GM12878 (cell line): ENCODE measurements around the gene MRPL50. TPM values are rescaled to one million over a fixed set of nuclear protein-coding genes. Genes with fewer than 3 reads are reported as not detected.

Experiments
- ATAC-seq: fragments of 200-7000 bp; cut with Tn5 transposase; 3 replicates; pipeline ENCODE4 v1.9.1; 2020; ENCODE audit warnings: mild to moderate bottlenecking, moderate library complexity
- BruUV-seq: library from RNA; stranded (reverse); fragments of 400-500 nt; replicated peaks from 2 replicates; lab custom pipeline; 2021; lab: Mats Ljungman, UMichigan
- CTCF ChIA-PET: fragments of 300-600 bp; sonication (Branson Sonifier 250); formaldehyde crosslinking; extraction: SDS; loops from one replicate; lab custom pipeline; 2021; ENCODE audit warnings: inconsistent platforms; lab: Yijun Ruan, JAX
- POLR2A ChIA-PET: fragments of 350-600 bp; formaldehyde crosslinking; extraction: SDS; loops from one replicate; lab custom pipeline; 2021; ENCODE audit warnings: inconsistent platforms; lab: Charles Lee
- RAD21 ChIA-PET: fragments of 300-600 bp; sonication (Branson Sonifier 250); formaldehyde crosslinking; loops from one replicate; lab custom pipeline; 2023; ENCODE audit warnings: antibody characterized with exemption; ENCODE audit not compliant: unreplicated experiment; lab: Charles Lee
- SMC1A ChIA-PET: fragments of 300-600 bp; sonication (Branson Sonifier 250); formaldehyde crosslinking; loops from one replicate; lab custom pipeline; 2023; ENCODE audit not compliant: unreplicated experiment, uncharacterized antibody; lab: Charles Lee
- DNase-seq: peaks from one replicate; pipeline ENCODE4 v3.0.0-alpha.2; 2011; ENCODE audit warnings: low read depth, low spot score
- FAIRE-seq: peaks from 3 replicates; lab custom pipeline; 2011; peaks lifted over from hg19 to GRCh38; lab: Jason Lieb, UNC
- H2AFZ ChIP-seq: 2 replicates; pipeline ENCODE4 v1.6.0; 2011; ENCODE audit warnings: low read depth, low read length, control low read depth; ENCODE audit not compliant: control insufficient read depth
- H3K27ac ChIP-seq: 2 replicates; pipeline ENCODE4 v1.5.1; 2011; ENCODE audit warnings: control low read depth; ENCODE audit not compliant: control insufficient read depth, insufficient read depth
- H3K27me3 ChIP-seq, 2 experiments: replicated peaks in 1 of 2; 2 replicates each; pipeline versions ENCODE4 v1.6.0 to v1.6.1; 2011; ENCODE audit warnings: low read length in 1 of 2; ENCODE audit not compliant: control insufficient read depth in 2 of 2, insufficient read depth in 2 of 2
- H3K36me3 ChIP-seq, 2 experiments: 2 replicates each; pipeline ENCODE4 v1.5.1; 2011; ENCODE audit warnings: low read length in 1 of 2; ENCODE audit not compliant: control insufficient read depth in 2 of 2, insufficient read depth in 2 of 2
- H3K4me1 ChIP-seq: 2 replicates; pipeline ENCODE4 v1.6.1; 2011; ENCODE audit warnings: mild to moderate bottlenecking, low read length, moderate library complexity, mixed read lengths; ENCODE audit not compliant: control insufficient read depth, insufficient read depth
- H3K4me2 ChIP-seq: 2 replicates; pipeline ENCODE4 v1.6.0; 2011; ENCODE audit warnings: control low read depth; ENCODE audit not compliant: control insufficient read depth, insufficient read depth
- H3K4me3 ChIP-seq: fragments of 200-600 bp; sonication (generic); 2 replicates; pipeline ENCODE4 v1.5.1; 2016
- H3K79me2 ChIP-seq: 2 replicates; pipeline ENCODE4 v1.6.0; 2011; ENCODE audit warnings: low read length; ENCODE audit not compliant: control insufficient read depth, insufficient read depth
- H3K9ac ChIP-seq: 2 replicates; pipeline ENCODE4 v1.8.0; 2011; ENCODE audit warnings: low read length, control low read depth, mixed read lengths; ENCODE audit not compliant: control insufficient read depth, insufficient read depth
- H3K9me3 ChIP-seq: replicated peaks from 3 replicates; pipeline ENCODE4 v1.5.1; 2011; ENCODE audit warnings: mild to moderate bottlenecking, low read length; ENCODE audit not compliant: control insufficient read depth, insufficient read depth
- H4K20me1 ChIP-seq: 2 replicates; pipeline ENCODE4 v1.6.0; 2011; ENCODE audit not compliant: control insufficient read depth, insufficient read depth
- CREM ChIP-seq: IDR thresholded peaks from 2 replicates; pipeline ENCODE4 v1.6.1; 2014; ENCODE audit warnings: antibody characterized with exemption, low read depth
- EP300 ChIP-seq, 2 experiments: fragments of 150-350 bp in 1 of 2; IDR thresholded peaks; 2 replicates each; pipeline ENCODE4 v1.6.1; 2011 to 2012; ENCODE audit warnings: low read depth in 2 of 2, low read length in 2 of 2, borderline replicate concordance in 1 of 2, improper control_type of control experiment in 1 of 2, inconsistent platforms in 1 of 2; ENCODE audit not compliant: control insufficient read depth in 1 of 2
- FOS ChIP-seq: IDR thresholded peaks from 3 replicates; pipeline ENCODE4 v1.6.1; 2011; ENCODE audit warnings: borderline replicate concordance; ENCODE audit not compliant: insufficient read length; ENCODE audit errors: extremely low read depth
- FOXK2 ChIP-seq: fragments of 450-650 bp; IDR thresholded peaks from 2 replicates; pipeline ENCODE4 v1.6.1; 2017; ENCODE audit warnings: mild to moderate bottlenecking, moderate library complexity
- HCFC1 ChIP-seq: fragments of 150-350 bp; IDR thresholded peaks from 2 replicates; pipeline ENCODE4 v1.6.1; 2014; ENCODE audit warnings: low read length
- HDAC6 ChIP-seq: fragments of 200-600 bp; sonication (generic); IDR thresholded peaks from one replicate; pipeline ENCODE4 v1.8.0; 2017; ENCODE audit warnings: antibody characterized with exemption; ENCODE audit not compliant: unreplicated experiment
- WGBS: methylation state at CpG from one replicate; pipeline ENCODE4 v1.1.6; 2016; ENCODE audit warnings: low lambda C conversion rate; ENCODE audit not compliant: insufficient replicate concordance, insufficient coverage; ENCODE audit errors: missing lambda C conversion rate; 5-methylcytosine and 5-hydroxymethylcytosine counted together
- in situ Hi-C: fragments of 300-500 bp; cut with MboI; formaldehyde crosslinking; loops from 9 replicates; pipeline ENCODE4 v1.14.3; 2018; ENCODE audit warnings: mixed read lengths
- intact Hi-C: fragments of 100-400 bp; cut with micrococcal nuclease; formaldehyde crosslinking; loops from one replicate; pipeline ENCODE4 v1.14.2; 2022; ENCODE audit not compliant: unreplicated experiment
- polyA plus RNA-seq, 11 experiments: library from polyadenylated mRNA; depleted of rRNA in 4 of 11; unstranded in 6 of 11; stranded (reverse) in 5 of 11; fragments of >200 nt; fragmentation: Nextera tagmentation in 4 of 11; fragmentation: Illumina TruSeq in 1 of 11; extraction: Ambion mirVana in 4 of 11; extraction: Trizol in 1 of 11; gene quantifications; 1 replicate in 1 of 11; 2 replicates in 10 of 11; pipeline versions ENCODE4 v1.2.1 to v1.2.3, GENCODE V29; 2011 to 2016; ENCODE audit warnings: inconsistent platforms in 2 of 11, missing spikeins in 2 of 11, low read depth in 1 of 11
- total RNA-seq, 4 experiments: library from RNA; depleted of rRNA in 3 of 4; stranded (reverse); fragments of >200 nt in 3 of 4; fragmentation: Illumina TruSeq in 1 of 4; extraction: Trizol in 1 of 4; gene quantifications; 2 replicates each; pipeline versions ENCODE4 v1.2.1 to v1.2.3, GENCODE V29; 2013 to 2021
- TF ChIP-seq, protein P1 (sequence below): IDR thresholded peaks from 2 replicates; pipeline ENCODE4 v1.6.1; 2012; ENCODE audit warnings: improper control_type of control experiment, low read depth, low read length; ENCODE audit not compliant: insufficient replicate concordance

The MRPL50 gene
- total and polyA plus RNA-seq, 10 of the 15 experiments (the other 5 are each of a cell fraction or from before 2014, with no cell fraction given) = 12.8 to 79.4 (median 27.9) TPM

DNA sequence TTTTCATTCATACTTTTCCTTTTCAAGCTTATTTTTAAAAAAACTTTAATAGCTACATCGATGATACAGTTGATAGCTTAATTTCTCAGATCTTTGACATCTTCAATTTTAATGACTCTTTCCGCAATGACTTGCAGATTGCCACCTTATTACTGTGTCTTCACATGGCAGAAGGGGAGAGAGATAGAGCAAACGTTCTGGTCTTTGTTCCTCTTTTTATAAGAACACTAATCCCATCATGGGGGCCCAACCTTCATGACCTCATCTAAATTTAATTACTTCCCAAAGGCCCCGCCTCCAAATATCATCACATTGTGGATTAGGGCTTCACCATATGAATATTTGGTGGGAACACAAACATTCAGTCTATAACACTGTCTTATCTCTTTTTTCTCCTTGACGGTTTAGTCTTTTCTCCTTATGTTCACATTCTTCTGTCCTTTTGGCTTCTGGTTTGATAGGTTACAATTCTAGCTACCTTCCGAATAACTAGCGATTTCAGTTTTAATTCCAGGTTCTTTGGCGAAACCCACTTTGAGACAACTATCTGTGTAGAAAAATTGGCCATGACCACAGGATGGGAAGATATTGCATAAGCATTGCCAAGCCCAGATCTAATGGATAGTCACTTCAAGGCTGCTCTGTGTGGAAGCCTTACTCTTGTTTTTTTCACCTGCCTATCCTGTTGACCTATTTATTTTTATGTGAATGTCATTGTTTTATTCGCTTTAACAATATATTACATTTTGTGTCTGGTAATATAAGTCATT, 5.3 kb upstream of the MRPL50 start:
- no peaks in the 10 kb centered on the region for H3K27me3 ChIP-seq
- H3K36me3 ChIP-seq = peaks cover 5 to 54% of the 10 kb centered on the region in 2 experiments
- ChIA-PET RAD21 (interaction anchor here (0.9 kb wide), 1 partner anchor 55 kb away, joined by 3 read pairs; no protein-coding TSS in a partner anchor), CTCF (interaction anchor here (0.8 to 1.6 kb wide), 5 partner anchors 11 to 94 kb away, joined by 3 to 10 read pairs (median 3); no protein-coding TSS in a partner anchor), SMC1A (interaction anchor here (0.8 to 1.9 kb wide), 7 partner anchors 14 to 48 kb away, joined by 3 to 5 read pairs (median 4); no protein-coding TSS in a partner anchor), POLR2A (interaction anchor here (1.2 kb wide), 1 partner anchor 23 kb away, joined by 3 read pairs; no protein-coding TSS in a partner anchor)
- intact Hi-C loops (no loop called here), in situ Hi-C loops (no loop called here)
- H3K4me3 ChIP-seq = no peak overlapping the region
- H2AFZ ChIP-seq = no peak overlapping the region
- no peaks in the 10 kb centered on the region for H4K20me1 ChIP-seq
- WGBS = 94% methylated on average over 9 of the region's 9 CpGs
- peaks cover 32% of the 10 kb centered on the region for H3K9me3 ChIP-seq
- H3K79me2 ChIP-seq = peaks cover 23% of the 10 kb centered on the region
- no peak overlapping the region for H3K27ac ChIP-seq
- ATAC-seq (no peak), DNase-seq (no peak), FAIRE-seq (no peak)
- no peak for TF ChIP-seq CREM
- no peak for TF ChIP-seq EP300 (IDR thresholded peaks at IDR 0.05; ENCODE audit: borderline replicate concordance in 1 of 2, control insufficient read depth in 1 of 2, low read depth in 2 of 2, low read length in 2 of 2)
- no peak for TF ChIP-seq HCFC1
- H3K9ac ChIP-seq = no peak overlapping the region
- 0 out of 2 replicates have a peak, but pooled peaks cover 3% of the 10 kb centered on the region for H3K4me1 ChIP-seq
- no peak overlapping the region for H3K4me2 ChIP-seq
- no TSS peak for BruUV-seq

DNA sequence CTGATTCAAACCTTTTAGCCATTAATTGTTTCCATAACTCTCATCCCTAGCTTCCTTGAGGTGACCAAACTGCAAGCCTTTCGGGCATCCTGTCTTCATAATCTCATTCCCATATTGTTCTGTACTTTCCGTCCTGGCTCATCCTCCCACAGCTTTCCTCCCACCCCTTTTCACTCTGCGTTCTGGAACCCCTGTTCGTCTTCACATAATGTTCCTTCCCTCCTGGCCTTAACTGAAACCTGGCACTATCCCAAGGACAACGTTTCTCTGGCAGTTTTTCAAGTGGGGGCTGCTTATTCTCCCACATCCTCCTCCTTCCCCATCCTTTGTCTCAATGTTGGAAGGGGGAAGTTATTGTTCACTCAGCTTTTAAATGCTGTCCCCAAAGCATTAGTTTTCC, 1.7 kb upstream of the MRPL50 start:
- H3K9me3 ChIP-seq = peaks cover 11% of the 10 kb centered on the region
- peaks cover 0 to 28% of the 10 kb centered on the region in 2 experiments; a peak in 2 of 4 replicates for H3K36me3 ChIP-seq
- DNase-seq = no peak
- H4K20me1 ChIP-seq = no peaks in the 10 kb centered on the region
- H3K27ac ChIP-seq = no peak overlapping the region
- intact Hi-C loops = no loop called here
- ChIA-PET POLR2A (interaction anchor here (0.6 to 2.4 kb wide), 5 partner anchors 21 to 134 kb away, joined by 3 to 16 read pairs (median 3); partner anchors contain the start of gene RNF20), RAD21 (interaction anchor here (2.1 to 3.0 kb wide), 2 partner anchors 27 to 49 kb away, joined by 8 to 14 read pairs; no protein-coding TSS in a partner anchor), SMC1A (interaction anchor here (0.7 to 2.7 kb wide), 7 partner anchors 28 to 281 kb away, joined by 3 to 12 read pairs (median 4); no protein-coding TSS in a partner anchor), CTCF (interaction anchor here (0.8 to 1.7 kb wide), 3 partner anchors 19 to 281 kb away, joined by 3 to 6 read pairs (median 4); no protein-coding TSS in a partner anchor)
- H3K79me2 ChIP-seq = peaks cover 53% of the 10 kb centered on the region
- 69% methylated on average over 5 of the region's 5 CpGs for WGBS
- no peak for ATAC-seq
- in situ Hi-C loops = no loop called here
- peak overlapping the region; percentile 76; the same call in 1 of the 2 replicates for H3K9ac ChIP-seq
- TSS peak; percentile 44 for BruUV-seq
- H2AFZ ChIP-seq = no peak overlapping the region
- H3K4me3 ChIP-seq = peak overlapping the region; percentile 80
- H3K4me1 ChIP-seq = 0 out of 2 replicates have a peak, but pooled peaks cover 3% of the 10 kb centered on the region
- no peak for FAIRE-seq
- no peaks in the 10 kb centered on the region for H3K27me3 ChIP-seq
- peak overlapping the region; percentile 94 for H3K4me2 ChIP-seq
- no peak for TF ChIP-seq FOXK2
- TF ChIP-seq, protein P1, sequence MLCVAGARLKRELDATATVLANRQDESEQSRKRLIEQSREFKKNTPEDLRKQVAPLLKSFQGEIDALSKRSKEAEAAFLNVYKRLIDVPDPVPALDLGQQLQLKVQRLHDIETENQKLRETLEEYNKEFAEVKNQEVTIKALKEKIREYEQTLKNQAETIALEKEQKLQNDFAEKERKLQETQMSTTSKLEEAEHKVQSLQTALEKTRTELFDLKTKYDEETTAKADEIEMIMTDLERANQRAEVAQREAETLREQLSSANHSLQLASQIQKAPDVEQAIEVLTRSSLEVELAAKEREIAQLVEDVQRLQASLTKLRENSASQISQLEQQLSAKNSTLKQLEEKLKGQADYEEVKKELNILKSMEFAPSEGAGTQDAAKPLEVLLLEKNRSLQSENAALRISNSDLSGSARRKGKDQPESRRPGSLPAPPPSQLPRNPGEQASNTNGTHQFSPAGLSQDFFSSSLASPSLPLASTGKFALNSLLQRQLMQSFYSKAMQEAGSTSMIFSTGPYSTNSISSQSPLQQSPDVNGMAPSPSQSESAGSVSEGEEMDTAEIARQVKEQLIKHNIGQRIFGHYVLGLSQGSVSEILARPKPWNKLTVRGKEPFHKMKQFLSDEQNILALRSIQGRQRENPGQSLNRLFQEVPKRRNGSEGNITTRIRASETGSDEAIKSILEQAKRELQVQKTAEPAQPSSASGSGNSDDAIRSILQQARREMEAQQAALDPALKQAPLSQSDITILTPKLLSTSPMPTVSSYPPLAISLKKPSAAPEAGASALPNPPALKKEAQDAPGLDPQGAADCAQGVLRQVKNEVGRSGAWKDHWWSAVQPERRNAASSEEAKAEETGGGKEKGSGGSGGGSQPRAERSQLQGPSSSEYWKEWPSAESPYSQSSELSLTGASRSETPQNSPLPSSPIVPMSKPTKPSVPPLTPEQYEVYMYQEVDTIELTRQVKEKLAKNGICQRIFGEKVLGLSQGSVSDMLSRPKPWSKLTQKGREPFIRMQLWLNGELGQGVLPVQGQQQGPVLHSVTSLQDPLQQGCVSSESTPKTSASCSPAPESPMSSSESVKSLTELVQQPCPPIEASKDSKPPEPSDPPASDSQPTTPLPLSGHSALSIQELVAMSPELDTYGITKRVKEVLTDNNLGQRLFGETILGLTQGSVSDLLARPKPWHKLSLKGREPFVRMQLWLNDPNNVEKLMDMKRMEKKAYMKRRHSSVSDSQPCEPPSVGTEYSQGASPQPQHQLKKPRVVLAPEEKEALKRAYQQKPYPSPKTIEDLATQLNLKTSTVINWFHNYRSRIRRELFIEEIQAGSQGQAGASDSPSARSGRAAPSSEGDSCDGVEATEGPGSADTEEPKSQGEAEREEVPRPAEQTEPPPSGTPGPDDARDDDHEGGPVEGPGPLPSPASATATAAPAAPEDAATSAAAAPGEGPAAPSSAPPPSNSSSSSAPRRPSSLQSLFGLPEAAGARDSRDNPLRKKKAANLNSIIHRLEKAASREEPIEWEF = no peak
- TF ChIP-seq HDAC6 = no peak
- no peak for TF ChIP-seq FOS
